Effector memory CD4-positive, alpha-beta T cell (primary cell): ENCODE data around the gene ASCC1.

Source experiments
- DNase-seq, 3 donors: peaks; one replicate each; pipeline ENCODE4 v3.0.0-alpha.2; 2020
- H3K27ac ChIP-seq: 2 replicates; pipeline ENCODE4 v1.7.0; 2013; ENCODE audit warnings: mild to moderate bottlenecking, low read length, moderate library complexity; ENCODE audit not compliant: insufficient read depth, poor library complexity, severe bottlenecking
- H3K27me3 ChIP-seq: replicated peaks from 2 replicates; pipeline ENCODE4 v1.7.0; 2013; ENCODE audit warnings: mild to moderate bottlenecking, low read length; ENCODE audit not compliant: insufficient read depth, control insufficient read depth, poor library complexity, severe bottlenecking
- H3K36me3 ChIP-seq: 2 replicates; pipeline ENCODE4 v1.7.0; 2013; ENCODE audit warnings: mild to moderate bottlenecking, low read length, moderate library complexity; ENCODE audit not compliant: control insufficient read depth, insufficient read depth
- H3K4me1 ChIP-seq: 2 replicates; pipeline ENCODE4 v1.7.0; 2013; ENCODE audit warnings: low read length, mild to moderate bottlenecking; ENCODE audit not compliant: control insufficient read depth, insufficient read depth, poor library complexity, severe bottlenecking
- H3K4me3 ChIP-seq: 2 replicates; pipeline ENCODE4 v1.7.0; 2013; ENCODE audit warnings: low read length, low read depth, mild to moderate bottlenecking; ENCODE audit not compliant: insufficient read depth, poor library complexity, severe bottlenecking
- H3K9me3 ChIP-seq: 2 replicates; pipeline ENCODE4 v1.7.0; 2013; ENCODE audit warnings: mild to moderate bottlenecking, low read length, moderate library complexity; ENCODE audit not compliant: control insufficient read depth

Gene ASCC1

DNA sequence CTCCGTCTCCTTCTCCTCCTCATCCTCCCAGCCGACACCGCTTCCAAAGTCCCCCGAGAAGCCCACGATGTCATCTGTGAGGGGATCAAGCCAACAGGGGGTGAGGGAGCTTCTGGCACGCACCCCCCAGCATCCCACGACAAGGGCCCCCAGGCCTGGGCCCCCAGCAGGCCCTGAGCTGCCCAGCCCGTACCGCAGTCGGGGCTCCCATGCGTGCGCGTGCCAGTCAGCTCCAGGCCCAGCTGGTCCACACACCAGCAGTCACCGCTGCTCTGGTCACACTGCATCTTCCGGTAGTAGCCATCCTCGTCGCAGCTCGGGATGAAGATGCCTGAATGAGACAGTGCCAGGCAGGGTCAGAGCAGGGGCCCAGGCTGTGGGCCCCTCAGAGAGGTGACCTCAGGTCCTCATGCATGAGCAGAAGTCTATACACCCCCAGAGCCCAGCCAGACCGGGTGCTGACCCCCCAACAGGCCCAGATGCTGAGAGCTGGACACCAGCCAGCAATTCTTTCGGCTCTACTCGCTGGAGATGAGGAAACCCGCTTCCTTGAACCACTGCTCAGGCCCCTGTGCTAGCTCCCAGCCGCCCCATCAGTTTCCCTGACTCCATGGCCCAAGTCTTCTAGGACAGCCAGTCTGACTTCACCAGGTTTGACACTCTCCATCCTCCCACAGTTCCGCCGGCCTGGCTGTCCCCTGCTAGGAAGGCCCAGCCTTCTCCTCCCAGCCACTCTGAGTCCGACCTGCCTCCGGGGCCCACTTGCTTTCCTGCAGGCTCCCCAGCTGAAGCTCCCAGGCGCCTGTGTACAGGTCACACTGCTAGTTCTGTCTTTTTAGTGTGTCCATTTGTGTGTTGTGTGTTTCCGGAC, 153.0 kb downstream of the ASCC1 start:
- no peak for DNase-seq
- Histone ChIP-seq H3K4me3 (no peak overlapping the region), H3K36me3 (peaks cover 53% of the 10 kb centered on the region), H3K27me3 (no peaks in the 10 kb centered on the region), H3K27ac (no peak overlapping the region), H3K4me1 (no peaks in the 10 kb centered on the region), H3K9me3 (no peaks in the 10 kb centered on the region)

- Histone ChIP-seq H3K9me3 (no peaks in the 10 kb centered on the region), H3K36me3 (peaks cover 46% of the 10 kb centered on the region), H3K4me3 (no peak overlapping the region), H3K27ac (no peak overlapping the region), H3K4me1 (no peaks in the 10 kb centered on the region), H3K27me3 (no peaks in the 10 kb centered on the region)
- DNase-seq = no peak
Observed at GRCh38 chr10:72062382-72062781, 153.7 kb downstream of the ASCC1 start.

DNA sequence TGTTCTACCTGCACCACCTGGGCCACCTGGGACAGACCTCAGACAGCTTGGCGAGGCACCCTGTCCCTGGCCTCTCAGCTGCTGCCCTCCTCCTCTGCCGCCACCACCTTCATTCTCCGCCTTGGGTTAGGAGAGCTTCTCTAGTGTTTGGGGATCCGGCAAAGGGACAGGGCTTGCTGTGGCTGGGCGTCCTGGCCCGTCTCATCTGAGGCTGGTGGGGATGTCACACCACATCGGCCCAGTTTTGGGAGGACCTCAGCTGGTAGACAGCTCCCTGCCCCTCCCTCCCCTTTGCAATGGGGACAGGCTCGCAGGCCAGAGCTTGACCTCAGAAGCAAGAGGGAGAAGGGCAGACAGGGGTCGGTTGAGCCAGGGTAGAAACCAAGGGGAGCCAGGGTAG, 154.1 kb downstream of the ASCC1 start:
- H3K36me3 ChIP-seq = peaks cover 41% of the 10 kb centered on the region
- no peaks in the 10 kb centered on the region for H3K4me1 ChIP-seq
- H3K4me3 ChIP-seq = no peak overlapping the region
- no peak for DNase-seq
- H3K27ac ChIP-seq = no peak overlapping the region
- no peaks in the 10 kb centered on the region for H3K27me3 ChIP-seq
- H3K9me3 ChIP-seq = no peaks in the 10 kb centered on the region

DNA sequence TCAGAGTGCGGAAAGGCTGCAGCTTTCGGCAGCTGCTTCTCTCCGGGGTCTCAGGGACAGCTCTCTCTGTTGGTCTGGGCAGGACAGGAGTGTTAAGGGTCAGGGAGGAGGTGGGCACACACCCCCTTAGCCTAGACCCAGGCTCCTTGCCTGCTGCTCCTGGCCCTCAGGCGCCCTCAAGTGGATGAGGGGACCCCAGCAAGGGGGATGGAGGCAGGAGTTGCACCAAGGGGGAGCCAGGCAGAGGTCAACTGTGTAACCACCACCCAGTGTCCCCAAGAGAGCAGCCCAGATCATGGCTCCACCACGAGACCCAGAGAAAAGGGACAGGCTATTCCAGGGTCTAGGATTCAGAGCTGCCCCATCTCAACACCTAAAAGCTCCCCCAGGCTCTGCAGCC, 154.6 kb downstream of the ASCC1 start:
- no peak overlapping the region for H3K27ac ChIP-seq
- no peaks in the 10 kb centered on the region for H3K9me3 ChIP-seq
- no peak for DNase-seq
- peaks cover 37% of the 10 kb centered on the region for H3K36me3 ChIP-seq
- H3K4me3 ChIP-seq = no peak overlapping the region
- no peaks in the 10 kb centered on the region for H3K27me3 ChIP-seq
- no peaks in the 10 kb centered on the region for H3K4me1 ChIP-seq

GRCh38 chr10:72059843-72060822, 155.9 kb downstream of the ASCC1 start:
- Histone ChIP-seq H3K27ac (no peak overlapping the region), H3K9me3 (no peaks in the 10 kb centered on the region), H3K4me3 (no peak overlapping the region), H3K27me3 (no peaks in the 10 kb centered on the region), H3K36me3 (peaks cover 23% of the 10 kb centered on the region), H3K4me1 (no peaks in the 10 kb centered on the region)
- DNase-seq = no peak

GRCh38 chr10:72058989-72059842, 156.9 kb downstream of the ASCC1 start:
- no peaks in the 10 kb centered on the region for H3K27me3 ChIP-seq
- H3K27ac ChIP-seq = no peak overlapping the region
- no peak overlapping the region for H3K4me3 ChIP-seq
- no peaks in the 10 kb centered on the region for H3K9me3 ChIP-seq
- H3K4me1 ChIP-seq = no peaks in the 10 kb centered on the region
- peaks cover 19% of the 10 kb centered on the region for H3K36me3 ChIP-seq
- DNase-seq = peak in 1 of 3 donors; percentile 30

DNA sequence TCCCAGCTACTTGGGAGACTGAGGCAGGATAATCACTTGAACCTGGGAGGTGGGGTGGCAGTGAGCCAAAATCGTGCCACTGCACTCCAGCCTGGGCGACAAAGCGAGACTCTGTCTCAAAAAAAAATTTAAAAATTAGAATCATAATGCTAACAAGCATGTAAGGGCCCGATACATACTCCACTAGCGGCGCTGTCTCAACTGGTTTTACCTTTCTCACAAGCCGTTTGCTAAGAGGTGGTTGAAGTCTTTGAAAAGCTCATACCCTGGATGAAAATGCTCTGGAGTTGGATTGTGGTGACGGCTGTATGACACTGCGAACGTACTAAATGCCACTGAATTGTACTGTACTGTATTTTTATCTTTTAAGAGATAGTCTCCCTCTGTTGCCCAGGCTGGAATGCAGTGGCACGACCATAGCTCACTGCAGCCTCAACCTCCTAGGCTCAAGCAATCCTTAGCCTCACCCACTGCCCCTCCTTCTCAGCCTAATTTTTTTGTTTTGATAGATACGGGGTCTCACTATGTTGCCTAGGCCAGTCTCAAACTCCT, 157.7 kb downstream of the ASCC1 start:
- DNase-seq = no peak

DNA sequence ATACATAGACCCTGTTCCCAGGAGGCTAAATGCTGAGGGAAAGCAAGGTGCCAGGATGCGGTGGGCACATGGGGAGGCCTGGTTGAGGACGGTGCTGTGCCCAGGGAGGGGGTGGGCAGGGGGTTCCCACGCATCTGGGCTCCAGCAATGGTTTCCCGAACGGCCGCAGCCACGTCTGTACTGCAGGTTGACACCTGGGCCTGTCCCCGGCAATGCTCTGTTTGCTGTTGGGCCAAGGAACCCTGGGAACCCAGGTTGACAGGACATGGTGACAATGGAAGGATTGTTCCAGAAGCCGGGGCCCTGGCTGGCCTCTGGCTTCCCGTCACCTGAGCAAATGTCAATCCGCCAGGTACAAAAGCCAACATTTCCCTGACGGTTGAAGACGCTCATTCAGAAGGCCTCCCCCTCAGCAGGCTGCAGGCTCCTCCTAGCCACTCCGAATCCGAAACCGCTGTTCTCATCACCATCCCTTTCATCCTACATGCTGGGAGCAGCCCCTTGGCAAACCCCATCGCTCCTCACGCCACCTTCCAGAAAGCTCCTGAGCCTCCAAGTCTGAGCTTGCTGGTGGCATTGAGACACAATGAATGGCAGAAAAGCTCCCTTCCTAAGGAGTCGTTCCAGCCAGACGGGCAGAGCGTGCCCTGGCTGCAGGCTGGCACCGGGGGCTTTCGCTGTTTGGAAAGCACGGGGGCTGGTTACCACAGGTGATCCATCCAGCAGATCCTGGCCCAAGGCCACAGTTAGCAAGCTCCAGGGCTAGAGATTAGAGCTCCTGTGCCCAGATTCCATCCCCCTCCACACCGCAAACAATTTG, 158.9 kb downstream of the ASCC1 start:
- H3K4me3 ChIP-seq = no peak overlapping the region
- DNase-seq = no peak
- H3K9me3 ChIP-seq = no peaks in the 10 kb centered on the region
- no peaks in the 10 kb centered on the region for H3K4me1 ChIP-seq
- no peaks in the 10 kb centered on the region for H3K36me3 ChIP-seq
- H3K27ac ChIP-seq = no peak overlapping the region
- H3K27me3 ChIP-seq = no peaks in the 10 kb centered on the region

More for the DNA sequence above, 157.7 kb downstream of the ASCC1 start:
- no peak overlapping the region for H3K27ac ChIP-seq
- H3K36me3 ChIP-seq = peaks cover 11% of the 10 kb centered on the region
- no peaks in the 10 kb centered on the region for H3K9me3 ChIP-seq
- H3K4me3 ChIP-seq = no peak overlapping the region
- H3K4me1 ChIP-seq = no peaks in the 10 kb centered on the region
- H3K27me3 ChIP-seq = no peaks in the 10 kb centered on the region

- H3K27me3 ChIP-seq = no peaks in the 10 kb centered on the region
- no peaks in the 10 kb centered on the region for H3K4me1 ChIP-seq
- H3K9me3 ChIP-seq = no peaks in the 10 kb centered on the region
- DNase-seq = no peak
- no peaks in the 10 kb centered on the region for H3K36me3 ChIP-seq
- H3K4me3 ChIP-seq = no peak overlapping the region
- H3K27ac ChIP-seq = no peak overlapping the region
Observed at GRCh38 chr10:72056113-72056512, 160.0 kb downstream of the ASCC1 start.
